ENCODE data around the gene MRPS30. TPM values are rescaled to one million over a fixed set of nuclear protein-coding genes. Genes with fewer than 3 reads are reported as not detected.

MRPS30 gene
- total and polyA plus RNA-seq, 9 donors: 18.2 to 55.7 (median 47.2) TPM

DNA sequence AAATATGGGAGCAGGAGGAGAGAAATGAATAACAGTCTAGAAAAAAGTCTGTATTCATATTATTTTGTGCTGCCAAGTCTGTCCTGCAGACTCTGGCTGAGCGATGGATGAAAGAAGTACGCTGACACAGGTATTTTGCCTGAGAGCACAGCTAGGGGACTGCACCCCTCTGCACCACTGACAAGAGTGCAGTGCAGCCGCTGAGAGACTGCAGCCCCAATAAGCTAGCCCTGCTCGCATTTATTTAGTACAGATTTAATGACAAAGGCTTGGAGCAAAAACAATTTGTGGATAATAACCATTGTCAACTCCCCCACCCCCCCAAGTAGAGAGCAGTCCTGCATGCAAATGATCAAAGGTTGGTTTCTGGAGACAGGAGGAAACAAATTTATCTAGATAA, 13.3 kb upstream of the MRPS30 start:
- intact Hi-C loops (cut with DNase I): no loop called here
- no peak overlapping the region for H3K27ac ChIP-seq
- TF ChIP-seq POLR2A (IDR thresholded peaks at IDR 0.05) (no peak), CTCF (IDR thresholded peaks at IDR 0.05) (no peak), EP300 (IDR thresholded peaks at IDR 0.05) (no peak)
- H3K4me3 ChIP-seq: no peak overlapping the region
- H3K4me1 ChIP-seq (ENCODE audit: insufficient read depth): no peaks in the 10 kb centered on the region
- H3K36me3 ChIP-seq: no peaks in the 10 kb centered on the region
- DNase-seq: no peak
- no peaks in the 10 kb centered on the region for H3K9me3 ChIP-seq
- WGBS, 3 donors: 90 to 97% (median 96%) methylated on average over 4 of the region's 4 CpGs
- no peaks in the 10 kb centered on the region for H3K27me3 ChIP-seq

DNA sequence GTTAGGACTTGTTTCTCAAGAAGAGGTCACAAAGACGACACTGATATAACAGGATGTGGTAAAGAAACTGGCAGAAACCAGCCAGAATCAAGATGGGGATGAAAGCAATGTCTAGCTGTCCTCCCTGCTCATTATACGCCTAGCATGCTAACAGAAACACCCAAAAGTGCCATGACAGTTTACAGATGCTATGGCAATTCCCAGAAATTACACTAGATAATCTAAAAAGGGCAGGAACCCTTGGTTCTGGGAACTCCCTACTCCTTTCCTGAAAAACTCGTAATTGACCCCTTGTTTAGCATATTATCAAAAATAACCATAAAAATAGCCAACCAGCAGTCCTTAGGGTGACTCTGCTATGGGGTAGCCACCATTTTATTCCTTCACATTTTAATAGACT, 10.9 kb upstream of the MRPS30 start:
- no peak overlapping the region for H3K27ac ChIP-seq
- no peaks in the 10 kb centered on the region for H3K36me3 ChIP-seq
- TF ChIP-seq POLR2A (IDR thresholded peaks at IDR 0.05) (no peak), CTCF (IDR thresholded peaks at IDR 0.05) (no peak), EP300 (IDR thresholded peaks at IDR 0.05) (no peak)
- H3K9me3 ChIP-seq: no peaks in the 10 kb centered on the region
- no peaks in the 10 kb centered on the region for H3K4me1 ChIP-seq (ENCODE audit: insufficient read depth)
- H3K27me3 ChIP-seq: no peaks in the 10 kb centered on the region
- 90 to 93% (median 91%) methylated on average over 3 of the region's 3 CpGs for WGBS, 3 donors
- intact Hi-C loops (cut with DNase I): no loop called here
- H3K4me3 ChIP-seq: no peak overlapping the region
- no peak for DNase-seq

GRCh38 chr5:44801992-44802391, 6.8 kb upstream of the MRPS30 start:
- intact Hi-C loops (cut with DNase I): no loop called here
- 93 to 100% (median 95%) methylated on average over 1 of the region's 1 CpG for WGBS, 3 donors
- DNase-seq: no peak

DNA sequence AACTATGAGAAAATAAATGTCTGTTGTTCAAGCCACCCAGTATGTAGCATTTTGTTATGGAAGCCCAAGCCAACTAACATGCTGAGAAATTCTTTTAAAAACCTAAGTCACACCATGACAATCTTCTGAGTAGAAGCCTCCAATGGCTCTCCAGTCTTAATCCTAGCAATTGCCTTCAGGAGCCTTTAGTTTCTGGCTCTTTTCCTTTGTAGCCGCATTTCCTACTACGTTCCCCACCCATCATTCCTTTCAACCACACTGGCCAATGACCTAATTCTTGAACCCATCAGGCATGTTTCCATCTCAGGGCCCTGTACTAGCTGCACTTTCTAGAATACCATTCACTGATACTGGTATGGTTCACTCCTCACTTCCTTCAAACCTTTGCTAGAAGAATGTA, 2.1 kb upstream of the MRPS30 start:
- 89 to 94% (median 94%) methylated on average over 2 of the region's 2 CpGs for WGBS, 3 donors
- TF ChIP-seq EP300 (IDR thresholded peaks at IDR 0.05) (no peak), POLR2A (IDR thresholded peaks at IDR 0.05) (no peak), CTCF (IDR thresholded peaks at IDR 0.05) (no peak)
- intact Hi-C loops (cut with DNase I): no loop called here

More at GRCh38 chr5:44801992-44802391, 6.8 kb upstream of the MRPS30 start:
- Histone ChIP-seq H3K4me1 (ENCODE audit: insufficient read depth) (no peaks in the 10 kb centered on the region), H3K36me3 (no peaks in the 10 kb centered on the region), H3K9me3 (no peaks in the 10 kb centered on the region), H3K27me3 (no peaks in the 10 kb centered on the region), H3K27ac (no peak overlapping the region), H3K4me3 (no peak overlapping the region)
- TF ChIP-seq POLR2A (IDR thresholded peaks at IDR 0.05) (no peak), EP300 (IDR thresholded peaks at IDR 0.05) (no peak), CTCF (IDR thresholded peaks at IDR 0.05) (no peak)

More for the DNA sequence above, 2.1 kb upstream of the MRPS30 start:
- H3K36me3 ChIP-seq: no peaks in the 10 kb centered on the region
- peaks cover 4% of the 10 kb centered on the region for H3K4me1 ChIP-seq (ENCODE audit: insufficient read depth)
- H3K4me3 ChIP-seq: no peak overlapping the region
- H3K27me3 ChIP-seq: no peaks in the 10 kb centered on the region
- no peak for DNase-seq
- no peak overlapping the region for H3K27ac ChIP-seq
- H3K9me3 ChIP-seq: no peaks in the 10 kb centered on the region

Measured in ovary (tissue), 9 donors.